GM23338 (cell line): ENCODE measurements around the gene PLAA.

ENCODE experiments used
- EZH2 ChIP-seq: fragments of 200-600 bp; sonication (generic); IDR thresholded peaks from one replicate; pipeline ENCODE4 v1.8.0; 2017; ENCODE audit warnings: antibody characterized with exemption, mild to moderate bottlenecking, low read depth; ENCODE audit not compliant: unreplicated experiment
- EZH2phosphoT487 ChIP-seq: fragments of 200-600 bp; sonication (generic); IDR thresholded peaks from one replicate; pipeline ENCODE4 v1.8.1; 2018; ENCODE audit warnings: antibody characterized with exemption; ENCODE audit not compliant: unreplicated experiment
- POLR2AphosphoS5 ChIP-seq: IDR thresholded peaks from 2 replicates; pipeline ENCODE4 v1.6.1; 2016; ENCODE audit warnings: antibody characterized with exemption, low read depth
- TF ChIP-seq, protein P1 (sequence below), 2 experiments: fragments of 200-600 bp in 1 of 2; sonication (generic) in 1 of 2; conservative IDR thresholded peaks; 2 replicates each; pipeline versions ENCODE4 v1.5.1 to v1.6.1; 2016 to 2017; ENCODE audit warnings: antibody characterized with exemption in 2 of 2, low read depth in 2 of 2, mild to moderate bottlenecking in 2 of 2, moderate library complexity in 1 of 2
- TF ChIP-seq, protein P2 (sequence below): IDR thresholded peaks from 2 replicates; pipeline ENCODE4 v1.6.1; 2016; ENCODE audit warnings: antibody characterized with exemption

GRCh38 chr9:26928902-26929495, 18.0 kb downstream of the PLAA start:
- no peak for TF ChIP-seq EZH2phosphoT487
- TF ChIP-seq, protein P1, sequence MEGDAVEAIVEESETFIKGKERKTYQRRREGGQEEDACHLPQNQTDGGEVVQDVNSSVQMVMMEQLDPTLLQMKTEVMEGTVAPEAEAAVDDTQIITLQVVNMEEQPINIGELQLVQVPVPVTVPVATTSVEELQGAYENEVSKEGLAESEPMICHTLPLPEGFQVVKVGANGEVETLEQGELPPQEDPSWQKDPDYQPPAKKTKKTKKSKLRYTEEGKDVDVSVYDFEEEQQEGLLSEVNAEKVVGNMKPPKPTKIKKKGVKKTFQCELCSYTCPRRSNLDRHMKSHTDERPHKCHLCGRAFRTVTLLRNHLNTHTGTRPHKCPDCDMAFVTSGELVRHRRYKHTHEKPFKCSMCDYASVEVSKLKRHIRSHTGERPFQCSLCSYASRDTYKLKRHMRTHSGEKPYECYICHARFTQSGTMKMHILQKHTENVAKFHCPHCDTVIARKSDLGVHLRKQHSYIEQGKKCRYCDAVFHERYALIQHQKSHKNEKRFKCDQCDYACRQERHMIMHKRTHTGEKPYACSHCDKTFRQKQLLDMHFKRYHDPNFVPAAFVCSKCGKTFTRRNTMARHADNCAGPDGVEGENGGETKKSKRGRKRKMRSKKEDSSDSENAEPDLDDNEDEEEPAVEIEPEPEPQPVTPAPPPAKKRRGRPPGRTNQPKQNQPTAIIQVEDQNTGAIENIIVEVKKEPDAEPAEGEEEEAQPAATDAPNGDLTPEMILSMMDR (conservative IDR thresholded peaks at IDR 0.05; ENCODE audit: low read depth in 2 of 2): no peak
- TF ChIP-seq EZH2: no peak
- TF ChIP-seq, protein P2, sequence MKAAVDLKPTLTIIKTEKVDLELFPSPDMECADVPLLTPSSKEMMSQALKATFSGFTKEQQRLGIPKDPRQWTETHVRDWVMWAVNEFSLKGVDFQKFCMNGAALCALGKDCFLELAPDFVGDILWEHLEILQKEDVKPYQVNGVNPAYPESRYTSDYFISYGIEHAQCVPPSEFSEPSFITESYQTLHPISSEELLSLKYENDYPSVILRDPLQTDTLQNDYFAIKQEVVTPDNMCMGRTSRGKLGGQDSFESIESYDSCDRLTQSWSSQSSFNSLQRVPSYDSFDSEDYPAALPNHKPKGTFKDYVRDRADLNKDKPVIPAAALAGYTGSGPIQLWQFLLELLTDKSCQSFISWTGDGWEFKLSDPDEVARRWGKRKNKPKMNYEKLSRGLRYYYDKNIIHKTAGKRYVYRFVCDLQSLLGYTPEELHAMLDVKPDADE: no peak
- TF ChIP-seq POLR2AphosphoS5: no peak
